ENCODE measurements around the gene GTSE1. TPM values are rescaled to one million over a fixed set of nuclear protein-coding genes. Genes with fewer than 3 reads are reported as not detected.

The GTSE1 gene
- total RNA-seq, 4 donors from 2014 or later, result 1.00 to 3.0 (median 1.2) TPM; not detected in 1

DNA sequence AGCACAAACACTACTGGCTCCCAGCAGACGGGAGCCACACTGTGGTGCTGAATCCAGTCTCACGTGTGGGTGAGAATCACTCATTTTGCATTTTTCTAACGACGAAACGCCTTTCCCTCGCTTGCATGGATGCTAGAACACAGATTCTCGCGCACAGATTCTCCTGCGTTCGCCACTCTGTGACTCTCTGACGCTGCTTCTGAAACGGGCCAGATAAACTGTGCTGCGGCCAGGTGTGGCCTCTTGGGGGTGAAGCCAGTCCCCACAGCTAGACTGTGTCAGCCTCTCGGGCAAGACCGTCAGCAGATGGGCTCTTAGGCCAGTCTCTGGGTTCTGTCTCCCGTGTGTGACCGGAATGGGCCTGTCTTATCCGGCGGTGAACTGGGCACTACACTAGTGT lies 83.4 kb downstream of the GTSE1 start:
- Histone ChIP-seq H3K4me3 (no peak overlapping the region), H3K27ac (peak overlapping the region in 2 of 4 donors; percentile 26 to 59)
- intact Hi-C loops (cut with DNase I; ENCODE audit: low total_unique reads), result no loop called here

More for the DNA sequence above, 83.4 kb downstream of the GTSE1 start:
- no peaks in the 10 kb centered on the region for H3K36me3 ChIP-seq
- 14 to 84% methylated on average over 1 to 18 of the region's 19 CpGs for WGBS, 2 donors (ENCODE audit: low coverage in 1 of 2)
- no peaks in the 10 kb centered on the region for H3K27me3 ChIP-seq
- peaks cover 0 to 4% of the 10 kb centered on the region in 2 donors for H3K9me3 ChIP-seq
- no peak for DNase-seq
- peaks cover 14 to 31% (median 25%) of the 10 kb centered on the region in 4 donors for H3K4me1 ChIP-seq
- no peak for TF ChIP-seq EP300 (IDR thresholded peaks at IDR 0.05; ENCODE audit: low read depth)
- no peak for TF ChIP-seq POLR2AphosphoS5 (IDR thresholded peaks at IDR 0.05)
- TF ChIP-seq CTCF (IDR thresholded peaks at IDR 0.05), result no peak
- in situ Hi-C loops (cut with MboI; ENCODE audit: low pct_ligation_motif_present in 1 of 4, low pct_unique_long_range_greater_than_20kb in 1 of 4, low sequenced_read_pairs in 3 of 4), result no loop called here

Other genes with a start within 250 kb of the GTSE1 start
- 10 to 100 TPM; 52.0 to 88.1 (median 74.7) TPM for gene PPARA, start 146.3 kb upstream of the GTSE1 start, total RNA-seq
- 10 to 100 TPM in 1 of 4 donors, 1 to 10 TPM in 2, not detected in 1; 8.2 to 11.9 (median 9.0) TPM for gene CDPF1, start 46.6 kb upstream of the GTSE1 start, total RNA-seq
- gene PKDREJ, start 33.5 kb upstream of the GTSE1 start, total RNA-seq, result under 1 TPM in 1 of 4 donors, not detected in 3; 0.27 TPM
- 100 to 1,000 TPM; 167 to 316 (median 292) TPM for gene TTC38, start 28.9 kb upstream of the GTSE1 start, total RNA-seq
- 10 to 100 TPM; 33.7 to 90.0 (median 38.5) TPM for gene TRMU, start 38.8 kb downstream of the GTSE1 start, total RNA-seq
- 1 to 10 TPM in 2 of 4 donors, under 1 TPM in 2; 0.96 to 2.5 (median 1.4) TPM for gene CELSR1, start 240.8 kb downstream of the GTSE1 start, total RNA-seq